ENCODE measurements around the gene SULF2. TPM values are rescaled to one million over a fixed set of nuclear protein-coding genes. Genes with fewer than 3 reads are reported as not detected.
A peak's percentile ranks its signal among the peaks of the same experiment; 100 is the strongest.

Gene SULF2
- total and polyA plus RNA-seq, 2 of the 13 experiments (the other 11 are each of a cell fraction or from before 2014, with no cell fraction given), result 7.2 to 50.9 TPM

GRCh38 chr20:47784599-47785310, 526 bp downstream of the SULF2 start (continued):
- TF ChIP-seq, protein P1, sequence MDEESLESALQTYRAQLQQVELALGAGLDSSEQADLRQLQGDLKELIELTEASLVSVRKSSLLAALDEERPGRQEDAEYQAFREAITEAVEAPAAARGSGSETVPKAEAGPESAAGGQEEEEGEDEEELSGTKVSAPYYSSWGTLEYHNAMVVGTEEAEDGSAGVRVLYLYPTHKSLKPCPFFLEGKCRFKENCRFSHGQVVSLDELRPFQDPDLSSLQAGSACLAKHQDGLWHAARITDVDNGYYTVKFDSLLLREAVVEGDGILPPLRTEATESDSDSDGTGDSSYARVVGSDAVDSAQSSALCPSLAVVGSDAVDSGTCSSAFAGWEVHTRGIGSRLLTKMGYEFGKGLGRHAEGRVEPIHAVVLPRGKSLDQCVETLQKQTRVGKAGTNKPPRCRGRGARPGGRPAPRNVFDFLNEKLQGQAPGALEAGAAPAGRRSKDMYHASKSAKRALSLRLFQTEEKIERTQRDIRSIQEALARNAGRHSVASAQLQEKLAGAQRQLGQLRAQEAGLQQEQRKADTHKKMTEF (CRISPR knock-in tag; IDR thresholded peaks at IDR 0.05), result peak; percentile 22; the same call in 1 of the 2 replicates
- TF ChIP-seq NRL (CRISPR knock-in tag; IDR thresholded peaks at IDR 0.05; ENCODE audit: borderline replicate concordance) (peak; percentile 84), ZSCAN12 (CRISPR knock-in tag; IDR thresholded peaks at IDR 0.05) (peak; percentile 76; the same call in 1 of the 2 replicates), ZFY (CRISPR knock-in tag; IDR thresholded peaks at IDR 0.05) (peak; percentile 61), ZNF234 (CRISPR knock-in tag; conservative IDR thresholded peaks at IDR 0.05) (0 out of 2 replicates have a peak, but pooled peaks have one; percentile 23), SAP130 (CRISPR knock-in tag; IDR thresholded peaks at IDR 0.05; ENCODE audit: low read depth) (peak; percentile 44; the same call in 1 of the 2 replicates), SRSF1 (optimal IDR thresholded peaks at IDR 0.05; ENCODE audit: low read depth, low read length) (peak; percentile 27), ZNF800 (CRISPR knock-in tag; IDR thresholded peaks at IDR 0.05) (peak; percentile 90), KMT2B (CRISPR knock-in tag; IDR thresholded peaks at IDR 0.05) (no peak), KDM5B (CRISPR knock-in tag; IDR thresholded peaks at IDR 0.05; ENCODE audit: borderline replicate concordance) (peak; percentile 49), ZFP91 (CRISPR knock-in tag; IDR thresholded peaks at IDR 0.05; ENCODE audit: borderline replicate concordance) (peak; percentile 52; the same call in 1 of the 2 replicates), ZNF383 (CRISPR knock-in tag; IDR thresholded peaks at IDR 0.05; ENCODE audit: borderline replicate concordance) (0 out of 2 replicates have a peak, but pooled peaks have one; percentile 30)
- TF ChIP-seq, protein P2, sequence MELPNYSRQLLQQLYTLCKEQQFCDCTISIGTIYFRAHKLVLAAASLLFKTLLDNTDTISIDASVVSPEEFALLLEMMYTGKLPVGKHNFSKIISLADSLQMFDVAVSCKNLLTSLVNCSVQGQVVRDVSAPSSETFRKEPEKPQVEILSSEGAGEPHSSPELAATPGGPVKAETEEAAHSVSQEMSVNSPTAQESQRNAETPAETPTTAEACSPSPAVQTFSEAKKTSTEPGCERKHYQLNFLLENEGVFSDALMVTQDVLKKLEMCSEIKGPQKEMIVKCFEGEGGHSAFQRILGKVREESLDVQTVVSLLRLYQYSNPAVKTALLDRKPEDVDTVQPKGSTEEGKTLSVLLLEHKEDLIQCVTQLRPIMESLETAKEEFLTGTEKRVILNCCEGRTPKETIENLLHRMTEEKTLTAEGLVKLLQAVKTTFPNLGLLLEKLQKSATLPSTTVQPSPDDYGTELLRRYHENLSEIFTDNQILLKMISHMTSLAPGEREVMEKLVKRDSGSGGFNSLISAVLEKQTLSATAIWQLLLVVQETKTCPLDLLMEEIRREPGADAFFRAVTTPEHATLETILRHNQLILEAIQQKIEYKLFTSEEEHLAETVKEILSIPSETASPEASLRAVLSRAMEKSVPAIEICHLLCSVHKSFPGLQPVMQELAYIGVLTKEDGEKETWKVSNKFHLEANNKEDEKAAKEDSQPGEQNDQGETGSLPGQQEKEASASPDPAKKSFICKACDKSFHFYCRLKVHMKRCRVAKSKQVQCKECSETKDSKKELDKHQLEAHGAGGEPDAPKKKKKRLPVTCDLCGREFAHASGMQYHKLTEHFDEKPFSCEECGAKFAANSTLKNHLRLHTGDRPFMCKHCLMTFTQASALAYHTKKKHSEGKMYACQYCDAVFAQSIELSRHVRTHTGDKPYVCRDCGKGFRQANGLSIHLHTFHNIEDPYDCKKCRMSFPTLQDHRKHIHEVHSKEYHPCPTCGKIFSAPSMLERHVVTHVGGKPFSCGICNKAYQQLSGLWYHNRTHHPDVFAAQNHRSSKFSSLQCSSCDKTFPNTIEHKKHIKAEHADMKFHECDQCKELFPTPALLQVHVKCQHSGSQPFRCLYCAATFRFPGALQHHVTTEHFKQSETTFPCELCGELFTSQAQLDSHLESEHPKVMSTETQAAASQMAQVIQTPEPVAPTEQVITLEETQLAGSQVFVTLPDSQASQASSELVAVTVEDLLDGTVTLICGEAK (IDR thresholded peaks at IDR 0.05), result no peak
- TF ChIP-seq, protein P2 (CRISPR knock-in tag; IDR thresholded peaks at IDR 0.05), result peak; percentile 38; the same call in 1 of the 2 replicates

All from HepG2 (cell line).